ENCODE results near the gene FRMD4A. TPM values are rescaled to one million over a fixed set of nuclear protein-coding genes. Genes with fewer than 3 reads are reported as not detected.

The FRMD4A gene
- total RNA-seq, 2 donors from 2014 or later, result 1.5 to 2.1 TPM

- ATAC-seq (no peak), DNase-seq (ENCODE audit: low spot score) (no peak)
- peaks cover 34 to 60% of the 10 kb centered on the region in 2 donors for H3K27me3 Mint-ChIP-seq
- H3K4me3 Mint-ChIP-seq, result no peak overlapping the region
- H3K27ac Mint-ChIP-seq, result no peak overlapping the region
- H3K36me3 Mint-ChIP-seq, result no peaks in the 10 kb centered on the region
- no peaks in the 10 kb centered on the region for H3K9me3 Mint-ChIP-seq
- H3K4me1 Mint-ChIP-seq (ENCODE audit: low read depth in 2 of 2), result no peaks in the 10 kb centered on the region
Observed at GRCh38 chr10:14328881-14329672, 1.6 kb downstream of the FRMD4A start.

GRCh38 chr10:14327527-14327926 is 3.2 kb downstream of the FRMD4A start:
- H3K36me3 Mint-ChIP-seq, result no peaks in the 10 kb centered on the region
- no peak overlapping the region for H3K4me3 Mint-ChIP-seq
- H3K9me3 Mint-ChIP-seq, result no peaks in the 10 kb centered on the region
- H3K27ac Mint-ChIP-seq, result no peak overlapping the region
- DNase-seq (ENCODE audit: low spot score) (no peak), ATAC-seq (no peak)
- no peaks in the 10 kb centered on the region for H3K4me1 Mint-ChIP-seq (ENCODE audit: low read depth in 2 of 2)
- H3K27me3 Mint-ChIP-seq, result peaks cover 27 to 45% of the 10 kb centered on the region in 2 donors

- ATAC-seq (no peak), DNase-seq (ENCODE audit: low spot score) (no peak)
- H3K4me3 Mint-ChIP-seq, result no peak overlapping the region
- no peaks in the 10 kb centered on the region for H3K9me3 Mint-ChIP-seq
- peaks cover 29 to 42% of the 10 kb centered on the region in 2 donors for H3K27me3 Mint-ChIP-seq
- no peaks in the 10 kb centered on the region for H3K4me1 Mint-ChIP-seq (ENCODE audit: low read depth in 2 of 2)
- no peaks in the 10 kb centered on the region for H3K36me3 Mint-ChIP-seq
- H3K27ac Mint-ChIP-seq, result no peak overlapping the region
Observed at GRCh38 chr10:14326581-14326980, 4.1 kb downstream of the FRMD4A start.

- Mint-ChIP-seq H3K4me3 (no peak overlapping the region), H3K27ac (no peak overlapping the region), H3K4me1 (ENCODE audit: low read depth in 2 of 2) (no peaks in the 10 kb centered on the region), H3K27me3 (peaks cover 32 to 45% of the 10 kb centered on the region in 2 donors), H3K36me3 (no peaks in the 10 kb centered on the region), H3K9me3 (no peaks in the 10 kb centered on the region)
- ATAC-seq (no peak), DNase-seq (ENCODE audit: low spot score) (no peak)
Observed at GRCh38 chr10:14325325-14325955, 5.3 kb downstream of the FRMD4A start.

- no peak overlapping the region for H3K4me3 Mint-ChIP-seq
- H3K27me3 Mint-ChIP-seq, result peaks cover 33 to 41% of the 10 kb centered on the region in 2 donors
- H3K9me3 Mint-ChIP-seq, result no peaks in the 10 kb centered on the region
- ATAC-seq, result no peak
- H3K27ac Mint-ChIP-seq, result no peak overlapping the region
- H3K4me1 Mint-ChIP-seq (ENCODE audit: low read depth in 2 of 2), result no peaks in the 10 kb centered on the region
- DNase-seq (ENCODE audit: low spot score), result no peak
- H3K36me3 Mint-ChIP-seq, result no peaks in the 10 kb centered on the region
Observed at GRCh38 chr10:14322526-14323188, 8.1 kb downstream of the FRMD4A start.

GRCh38 chr10:14318007-14318406 is 12.7 kb downstream of the FRMD4A start:
- no peaks in the 10 kb centered on the region for H3K36me3 Mint-ChIP-seq
- DNase-seq (ENCODE audit: low spot score) (no peak), ATAC-seq (no peak)
- no peaks in the 10 kb centered on the region for H3K4me1 Mint-ChIP-seq (ENCODE audit: low read depth in 2 of 2)
- no peak overlapping the region for H3K4me3 Mint-ChIP-seq
- no peaks in the 10 kb centered on the region for H3K9me3 Mint-ChIP-seq
- peaks cover 42 to 62% of the 10 kb centered on the region in 2 donors for H3K27me3 Mint-ChIP-seq
- H3K27ac Mint-ChIP-seq, result no peak overlapping the region

GRCh38 chr10:14312014-14312413 is 18.7 kb downstream of the FRMD4A start:
- DNase-seq (ENCODE audit: low spot score) (no peak), ATAC-seq (no peak)
- Mint-ChIP-seq H3K4me3 (no peak overlapping the region), H3K36me3 (no peaks in the 10 kb centered on the region), H3K27ac (no peak overlapping the region), H3K9me3 (no peaks in the 10 kb centered on the region), H3K27me3 (peaks cover 32 to 63% of the 10 kb centered on the region in 2 donors), H3K4me1 (ENCODE audit: low read depth in 2 of 2) (no peaks in the 10 kb centered on the region)

- H3K27me3 Mint-ChIP-seq, result peaks cover 30 to 62% of the 10 kb centered on the region in 2 donors
- H3K4me3 Mint-ChIP-seq, result no peak overlapping the region
- H3K27ac Mint-ChIP-seq, result no peak overlapping the region
- no peaks in the 10 kb centered on the region for H3K36me3 Mint-ChIP-seq
- DNase-seq (ENCODE audit: low spot score) (no peak), ATAC-seq (no peak)
- H3K9me3 Mint-ChIP-seq, result no peaks in the 10 kb centered on the region
- H3K4me1 Mint-ChIP-seq (ENCODE audit: low read depth in 2 of 2), result no peaks in the 10 kb centered on the region
Observed at GRCh38 chr10:14311206-14311957, 19.3 kb downstream of the FRMD4A start.

GRCh38 chr10:14309593-14309992 is 21.1 kb downstream of the FRMD4A start:
- no peak for DNase-seq (ENCODE audit: low spot score)
- Mint-ChIP-seq H3K4me1 (ENCODE audit: low read depth in 2 of 2) (no peaks in the 10 kb centered on the region), H3K27me3 (peaks cover 24 to 53% of the 10 kb centered on the region in 2 donors), H3K9me3 (no peaks in the 10 kb centered on the region), H3K4me3 (no peak overlapping the region), H3K36me3 (no peaks in the 10 kb centered on the region), H3K27ac (no peak overlapping the region)
- ATAC-seq, result no peak

- Mint-ChIP-seq H3K4me1 (ENCODE audit: low read depth in 2 of 2) (no peaks in the 10 kb centered on the region), H3K27ac (no peak overlapping the region), H3K9me3 (no peaks in the 10 kb centered on the region), H3K36me3 (no peaks in the 10 kb centered on the region), H3K27me3 (peaks cover 28 to 37% of the 10 kb centered on the region in 2 donors), H3K4me3 (no peak overlapping the region)
- no peak for ATAC-seq
- no peak for DNase-seq (ENCODE audit: low spot score)
Observed at GRCh38 chr10:14306190-14306589, 24.5 kb downstream of the FRMD4A start.

- H3K36me3 Mint-ChIP-seq, result no peaks in the 10 kb centered on the region
- DNase-seq (ENCODE audit: low spot score) (no peak), ATAC-seq (no peak)
- H3K27me3 Mint-ChIP-seq, result peaks cover 16 to 25% of the 10 kb centered on the region in 2 donors
- H3K9me3 Mint-ChIP-seq, result no peaks in the 10 kb centered on the region
- H3K27ac Mint-ChIP-seq, result no peak overlapping the region
- H3K4me1 Mint-ChIP-seq (ENCODE audit: low read depth in 2 of 2), result no peaks in the 10 kb centered on the region
- no peak overlapping the region for H3K4me3 Mint-ChIP-seq
Observed at GRCh38 chr10:14304046-14304445, 26.7 kb downstream of the FRMD4A start.

GRCh38 chr10:14302035-14302434 is 28.7 kb downstream of the FRMD4A start:
- ATAC-seq (no peak), DNase-seq (ENCODE audit: low spot score) (no peak)
- Mint-ChIP-seq H3K4me1 (ENCODE audit: low read depth in 2 of 2) (no peaks in the 10 kb centered on the region), H3K9me3 (no peaks in the 10 kb centered on the region), H3K4me3 (no peak overlapping the region), H3K27me3 (peaks cover 20 to 22% of the 10 kb centered on the region in 2 donors), H3K36me3 (no peaks in the 10 kb centered on the region), H3K27ac (no peak overlapping the region)

GRCh38 chr10:14299556-14299955 is 31.2 kb downstream of the FRMD4A start:
- Mint-ChIP-seq H3K4me3 (no peak overlapping the region), H3K9me3 (no peaks in the 10 kb centered on the region), H3K36me3 (no peaks in the 10 kb centered on the region), H3K27ac (no peak overlapping the region), H3K4me1 (ENCODE audit: low read depth in 2 of 2) (no peaks in the 10 kb centered on the region), H3K27me3 (peaks cover 18 to 23% of the 10 kb centered on the region in 2 donors)
- ATAC-seq, result no peak
- DNase-seq (ENCODE audit: low spot score), result no peak
